H9 (cell line): ENCODE results near the gene LMX1B. TPM values are rescaled to one million over a fixed set of nuclear protein-coding genes. Genes with fewer than 3 reads are reported as not detected.

Source experiments
- DNase-seq: peaks from one replicate; pipeline ENCODE4 v3.0.0-alpha.2; 2017
- H2AFZ ChIP-seq: one replicate; pipeline ENCODE4 v1.6.1; 2013; ENCODE audit warnings: mild to moderate bottlenecking, low read length, control low read depth, moderate library complexity
- H2AK5ac ChIP-seq: 2 replicates; pipeline ENCODE4 v1.6.1; 2013; ENCODE audit warnings: low read length, control low read depth, mixed read lengths; ENCODE audit not compliant: insufficient read length
- H2BK120ac ChIP-seq: one replicate; pipeline ENCODE4 v1.6.1; 2013; ENCODE audit warnings: low read depth, mild to moderate bottlenecking, low read length, control low read depth, inconsistent platforms; ENCODE audit not compliant: poor library complexity, severe bottlenecking
- H2BK12ac ChIP-seq: 2 replicates; pipeline ENCODE4 v1.6.1; 2013; ENCODE audit warnings: low read length, control low read depth, mixed read lengths, low read depth; ENCODE audit not compliant: insufficient read length
- H2BK15ac ChIP-seq: 2 replicates; pipeline ENCODE4 v1.6.1; 2013; ENCODE audit warnings: low read depth, low read length, control low read depth
- H2BK20ac ChIP-seq: one replicate; pipeline ENCODE4 v1.6.1; 2013; ENCODE audit warnings: low read depth, mild to moderate bottlenecking, low read length, control low read depth, inconsistent platforms; ENCODE audit not compliant: poor library complexity, severe bottlenecking
- H2BK5ac ChIP-seq: 2 replicates; pipeline ENCODE4 v1.6.1; 2013; ENCODE audit warnings: low read length, control low read depth, mixed read lengths; ENCODE audit not compliant: insufficient read length
- H3K14ac ChIP-seq: 2 replicates; pipeline ENCODE4 v1.6.1; 2013; ENCODE audit warnings: low read length, control low read depth; ENCODE audit not compliant: insufficient read depth
- H3K18ac ChIP-seq: 2 replicates; pipeline ENCODE4 v1.6.1; 2013; ENCODE audit warnings: low read depth, mild to moderate bottlenecking, mixed read lengths, low read length, control low read depth; ENCODE audit not compliant: insufficient read length
- H3K23ac ChIP-seq: 2 replicates; pipeline ENCODE4 v1.6.1; 2013; ENCODE audit warnings: low read length, control low read depth, mixed read lengths, low read depth; ENCODE audit not compliant: insufficient read length
- H3K23me2 ChIP-seq: 2 replicates; pipeline ENCODE4 v1.6.1; 2013; ENCODE audit warnings: low read depth, mild to moderate bottlenecking, mixed read lengths, low read length, control low read depth; ENCODE audit not compliant: insufficient read length, poor library complexity, severe bottlenecking
- H3K27ac ChIP-seq: 2 replicates; pipeline ENCODE4 v1.5.1; 2013; ENCODE audit warnings: low read length, control low read depth, mixed read lengths, low read depth; ENCODE audit not compliant: insufficient read length
- H3K27me3 ChIP-seq: 2 replicates; pipeline ENCODE4 v1.6.1; 2013; ENCODE audit warnings: low read length, control low read depth, inconsistent platforms; ENCODE audit not compliant: insufficient read depth
- H3K4ac ChIP-seq: 2 replicates; pipeline ENCODE4 v1.6.1; 2013; ENCODE audit warnings: low read depth, mild to moderate bottlenecking, control low read depth, inconsistent platforms, low read length, moderate library complexity
- H3K4me1 ChIP-seq: 2 replicates; pipeline ENCODE4 v1.6.1; 2013; ENCODE audit warnings: low read length, control low read depth, inconsistent platforms; ENCODE audit not compliant: insufficient read depth
- H3K4me2 ChIP-seq: 2 replicates; pipeline ENCODE4 v1.6.1; 2013; ENCODE audit warnings: low read length, control low read depth, mixed read lengths; ENCODE audit not compliant: insufficient read length, insufficient read depth
- H3K56ac ChIP-seq: 2 replicates; pipeline ENCODE4 v1.6.1; 2013; ENCODE audit warnings: low read depth, mild to moderate bottlenecking, mixed read lengths, low read length, control low read depth; ENCODE audit not compliant: insufficient read length
- H3K79me1 ChIP-seq: 2 replicates; pipeline ENCODE4 v1.6.1; 2013; ENCODE audit warnings: low read depth, mild to moderate bottlenecking, moderate library complexity, low read length, control low read depth, inconsistent platforms; ENCODE audit not compliant: insufficient read depth, poor library complexity, severe bottlenecking
- H3K79me2 ChIP-seq: 2 replicates; pipeline ENCODE4 v1.6.1; 2013; ENCODE audit warnings: low read length, control low read depth, inconsistent platforms; ENCODE audit not compliant: insufficient read depth
- H3K9ac ChIP-seq: 2 replicates; pipeline ENCODE4 v1.6.1; 2013; ENCODE audit warnings: low read length, control low read depth, mixed read lengths; ENCODE audit not compliant: insufficient read length; ENCODE audit errors: extremely low read depth
- H3K9me3 ChIP-seq: one replicate; pipeline ENCODE4 v1.6.1; 2013; ENCODE audit warnings: low read depth, low read length, inconsistent platforms; ENCODE audit not compliant: control insufficient read depth
- H3T11ph ChIP-seq: one replicate; pipeline ENCODE4 v1.6.1; 2013; ENCODE audit warnings: mild to moderate bottlenecking, low read length, control low read depth, inconsistent platforms
- H4K20me1 ChIP-seq: one replicate; pipeline ENCODE4 v1.6.1; 2013; ENCODE audit not compliant: control insufficient read depth, insufficient read length, insufficient read depth
- H4K5ac ChIP-seq: 2 replicates; pipeline ENCODE4 v1.6.1; 2013; ENCODE audit warnings: low read depth, mild to moderate bottlenecking, mixed read lengths, low read length, control low read depth; ENCODE audit not compliant: insufficient read length
- H4K8ac ChIP-seq: replicated peaks from 2 replicates; pipeline ENCODE4 v1.6.1; 2013; ENCODE audit warnings: low read length, control low read depth, mixed read lengths, low read depth; ENCODE audit not compliant: insufficient read length
- H4K91ac ChIP-seq: 2 replicates; pipeline ENCODE4 v1.6.1; 2013; ENCODE audit warnings: low read depth, mild to moderate bottlenecking, moderate library complexity, mixed read lengths, low read length, control low read depth; ENCODE audit not compliant: insufficient read length
- H3K27ac Mint-ChIP-seq, 3 experiments: 2 replicates in 2 of 3; 3 replicates in 1 of 3; pipeline ENCODE4 v1.8.0; 2020 to 2021; ENCODE audit warnings: mixed read lengths in 3 of 3, mild to moderate bottlenecking in 1 of 3, moderate library complexity in 1 of 3
- H3K27me3 Mint-ChIP-seq: 2 replicates; pipeline ENCODE4 v1.8.0; 2021; ENCODE audit warnings: low read depth, mild to moderate bottlenecking, moderate library complexity, mixed read lengths
- H3K36me3 Mint-ChIP-seq, 3 experiments: 2 replicates in 2 of 3; 3 replicates in 1 of 3; pipeline ENCODE4 v1.8.0; 2020 to 2021; ENCODE audit warnings: low read depth in 3 of 3, mixed read lengths in 3 of 3; ENCODE audit not compliant: insufficient read depth in 1 of 3
- H3K4me1 Mint-ChIP-seq, 2 experiments: 2 replicates each; pipeline ENCODE4 v1.8.0; 2020; ENCODE audit warnings: mixed read lengths in 2 of 2
- H3K4me3 Mint-ChIP-seq, 2 experiments: 2 replicates in 1 of 2; 3 replicates in 1 of 2; pipeline ENCODE4 v1.8.0; 2020 to 2021; ENCODE audit warnings: mild to moderate bottlenecking in 2 of 2, mixed read lengths in 2 of 2, moderate library complexity in 1 of 2
- H3K9me3 Mint-ChIP-seq, 2 experiments: 2 replicates in 1 of 2; 3 replicates in 1 of 2; pipeline ENCODE4 v1.8.0; 2020; ENCODE audit warnings: mild to moderate bottlenecking in 2 of 2, mixed read lengths in 2 of 2, moderate library complexity in 1 of 2
- CTCF ChIP-seq: fragments of 200-600 bp; sonication (generic); conservative IDR thresholded peaks from 3 replicates; pipeline ENCODE4 v1.8.0; 2021; ENCODE audit warnings: antibody characterized with exemption, mild to moderate bottlenecking
- WGBS: extraction: QIAGEN DNeasy Blood & Tissue Kit; methylation state at CpG from one replicate; pipeline ENCODE4 v1.1.7; 2013; ENCODE audit warnings: missing lambda C conversion rate, low lambda C conversion rate, mixed read lengths; ENCODE audit not compliant: insufficient read length; ENCODE audit errors: extremely low coverage; 5-methylcytosine and 5-hydroxymethylcytosine counted together
- total RNA-seq: library from RNA; stranded (reverse); gene quantifications from 2 replicates; pipeline ENCODE4 v1.2.1, GENCODE V29; 2021

The LMX1B gene
- total RNA-seq, 1 experiment from 2014 or later: 0.85 TPM

GRCh38 chr9:126666155-126666803 lies 52.6 kb downstream of the LMX1B start:
- H4K91ac ChIP-seq: no peak overlapping the region
- peaks cover 17% of the 10 kb centered on the region for H3K27me3 Mint-ChIP-seq
- no peak overlapping the region for H3K4me3 Mint-ChIP-seq
- H3K27me3 ChIP-seq: no peaks in the 10 kb centered on the region; the same call in 1 of the 2 replicates
- H3K27ac Mint-ChIP-seq: no peak overlapping the region
- TF ChIP-seq CTCF: no peak
- H3K9me3 ChIP-seq: no peaks in the 10 kb centered on the region
- H3K23me2 ChIP-seq: peaks cover 3% of the 10 kb centered on the region
- H3K36me3 Mint-ChIP-seq: no peaks in the 10 kb centered on the region
- H4K5ac ChIP-seq: no peak overlapping the region
- no peaks in the 10 kb centered on the region for H3K9me3 Mint-ChIP-seq
- 0 out of 2 replicates have a peak overlapping the region, but pooled peaks have one; percentile 32 for H3K14ac ChIP-seq
- H3K27ac ChIP-seq: no peak overlapping the region
- H3K4me2 ChIP-seq: no peak overlapping the region
- no peaks in the 10 kb centered on the region for H3K79me1 ChIP-seq
- H2BK5ac ChIP-seq: no peak overlapping the region
- H3T11ph ChIP-seq: no peak overlapping the region
- no peak overlapping the region for H2AK5ac ChIP-seq
- H3K79me2 ChIP-seq: no peaks in the 10 kb centered on the region
- H4K8ac ChIP-seq: no peak overlapping the region
- H3K56ac ChIP-seq: no peak overlapping the region
- no peak overlapping the region for H3K18ac ChIP-seq
- peaks cover 3% of the 10 kb centered on the region for H4K20me1 ChIP-seq
- H2BK15ac ChIP-seq: no peak overlapping the region
- H3K4ac ChIP-seq: no peak overlapping the region
- WGBS: no CpG with 5 or more reads among the region's 13 CpGs
- H3K9ac ChIP-seq: no peak overlapping the region
- no peak for DNase-seq
- peaks cover 31 to 40% of the 10 kb centered on the region in 2 experiments for H3K4me1 Mint-ChIP-seq
- H2BK120ac ChIP-seq: no peak overlapping the region
- no peak overlapping the region for H2AFZ ChIP-seq
- peaks cover 8% of the 10 kb centered on the region; the same call in 1 of the 2 replicates for H3K4me1 ChIP-seq
- no peak overlapping the region for H3K23ac ChIP-seq
- H2BK12ac ChIP-seq: no peak overlapping the region
- H2BK20ac ChIP-seq: no peak overlapping the region
